SK-N-SH (cell line): ENCODE measurements around the gene ID2. TPM values are rescaled to one million over a fixed set of nuclear protein-coding genes. Genes with fewer than 3 reads are reported as not detected.

Experiments
- CTCF ChIA-PET: fragments of 300-600, 350-600 bp; formaldehyde crosslinking; extraction: SDS; loops from one replicate; lab custom pipeline; 2021; lab: Yijun Ruan, JAX
- POLR2A ChIA-PET: fragments of 350-600 bp; sonication (Branson Sonifier 250); formaldehyde crosslinking; extraction: SDS; loops from one replicate; lab custom pipeline; 2020; ENCODE audit warnings: antibody characterized with exemption, inconsistent platforms; lab: Yijun Ruan, JAX
- DNase-seq: peaks from one replicate; pipeline ENCODE4 v3.0.0; 2012
- H2AFZ ChIP-seq: fragments of 200-600 bp; sonication (generic); 2 replicates; pipeline ENCODE4 v1.8.1; 2016; ENCODE audit warnings: antibody characterized with exemption, mild to moderate bottlenecking, low read depth
- H3F3A ChIP-seq: fragments of 200-600 bp; sonication (generic); replicated peaks from 2 replicates; pipeline ENCODE3; 2016; ENCODE audit warnings: antibody characterized with exemption, mild to moderate bottlenecking; ENCODE audit not compliant: insufficient read depth
- H3K27ac ChIP-seq, 2 experiments: fragments of 200-500 bp in 1 of 2; fragments of 200-600 bp in 1 of 2; sonication (Bioruptor generic) in 1 of 2; sonication (generic), shearing (Covaris generic) in 1 of 2; 2 replicates each; pipeline versions ENCODE4 v1.5.1 to v1.6.1; 2014 to 2016; ENCODE audit warnings: low read depth in 2 of 2, inconsistent platforms in 1 of 2, low read length in 1 of 2, mild to moderate bottlenecking in 1 of 2, mixed read lengths in 1 of 2
- H3K27me3 ChIP-seq: fragments of 200-600 bp; sonication (generic), shearing (Covaris generic); 2 replicates; pipeline ENCODE4 v1.6.1; 2016; ENCODE audit warnings: mixed run types; ENCODE audit not compliant: insufficient read depth
- H3K36me3 ChIP-seq, 2 experiments: fragments of 200-500 bp in 1 of 2; fragments of 200-600 bp in 1 of 2; sonication (Bioruptor generic) in 1 of 2; sonication (generic) in 1 of 2; replicated peaks in 1 of 2; 2 replicates each; pipeline versions ENCODE3 to v1.5.1; 2014 to 2016; ENCODE audit warnings: low read length in 1 of 2, mild to moderate bottlenecking in 1 of 2; ENCODE audit not compliant: insufficient read depth in 2 of 2, control insufficient read depth in 1 of 2
- H3K4me1 ChIP-seq, 2 experiments: fragments of 200-500 bp in 1 of 2; fragments of 200-600 bp in 1 of 2; sonication (Bioruptor generic) in 1 of 2; sonication (generic), shearing (Covaris generic) in 1 of 2; 2 replicates each; pipeline versions ENCODE4 v1.5.1 to v1.6.1; 2014 to 2016; ENCODE audit warnings: low read depth in 1 of 2, low read length in 1 of 2, mixed run types in 1 of 2; ENCODE audit not compliant: insufficient read depth in 2 of 2, control insufficient read depth in 1 of 2
- H3K4me2 ChIP-seq: fragments of 200-600 bp; sonication (generic), shearing (Covaris generic); 2 replicates; pipeline ENCODE4 v1.6.1; 2017; ENCODE audit warnings: mixed run types
- H3K4me3 ChIP-seq, 2 experiments: fragments of 200-500 bp in 1 of 2; fragments of 200-600 bp in 1 of 2; sonication (Bioruptor generic) in 1 of 2; sonication (generic), shearing (Covaris generic) in 1 of 2; 2 replicates each; pipeline versions ENCODE4 v1.5.1 to v1.8.1; 2014 to 2016; ENCODE audit warnings: low read depth in 2 of 2, inconsistent platforms in 1 of 2, low read length in 1 of 2, mild to moderate bottlenecking in 1 of 2, mixed read lengths in 1 of 2, moderate library complexity in 1 of 2
- H3K79me2 ChIP-seq: fragments of 200-600 bp; sonication (generic); 2 replicates; pipeline ENCODE4 v1.8.1; 2017; ENCODE audit warnings: mild to moderate bottlenecking; ENCODE audit not compliant: insufficient read depth
- H3K9ac ChIP-seq: fragments of 200-600 bp; sonication (generic); 2 replicates; pipeline ENCODE4 v1.6.1; 2017; ENCODE audit warnings: mixed run types
- H3K9me2 ChIP-seq: fragments of 200-600 bp; sonication (generic); 2 replicates; pipeline ENCODE4 v1.6.1; 2017; ENCODE audit warnings: mixed run types
- H3K9me3 ChIP-seq: fragments of 200-600 bp; sonication (generic); 2 replicates; pipeline ENCODE4 v1.6.1; 2017; ENCODE audit warnings: mixed run types, mild to moderate bottlenecking, moderate library complexity
- H4K20me1 ChIP-seq: fragments of 200-600 bp; sonication (generic); 2 replicates; pipeline ENCODE4 v1.6.1; 2017; ENCODE audit warnings: mild to moderate bottlenecking, mixed run types; ENCODE audit not compliant: insufficient read depth
- CHD2 ChIP-seq: fragments of 150-350 bp; IDR thresholded peaks from 2 replicates; pipeline ENCODE4 v1.6.1; 2018; ENCODE audit warnings: low read length; ENCODE audit not compliant: partially characterized antibody
- ELF1 ChIP-seq: IDR thresholded peaks from 2 replicates; pipeline ENCODE4 v1.4.0; 2012
- FOXJ3 ChIP-seq: sonication (generic); formaldehyde crosslinking; IDR thresholded peaks from 2 replicates; pipeline ENCODE4 v1.5.1; 2020; ENCODE audit warnings: mild to moderate bottlenecking, missing genetic modification reagents
- FOXM1 ChIP-seq: IDR thresholded peaks from 2 replicates; pipeline ENCODE4 v1.4.0; 2012; ENCODE audit warnings: low read depth, mild to moderate bottlenecking
- NFIC ChIP-seq: IDR thresholded peaks from 2 replicates; pipeline ENCODE4 v1.4.0; 2012; ENCODE audit warnings: borderline replicate concordance
- RCOR1 ChIP-seq: fragments of 150-350 bp; IDR thresholded peaks from 2 replicates; pipeline ENCODE4 v1.6.1; 2017; ENCODE audit warnings: antibody characterized with exemption, low read length
- SMC3 ChIP-seq: IDR thresholded peaks from 2 replicates; pipeline ENCODE4 v1.6.1; 2012; ENCODE audit warnings: low read depth, low read length, improper control_type of control experiment
- YY1 ChIP-seq: IDR thresholded peaks from 2 replicates; pipeline ENCODE4 v1.4.0; 2012; ENCODE audit warnings: low read depth, mild to moderate bottlenecking
- WGBS: methylation state at CpG from one replicate; pipeline ENCODE4 v1.1.6; 2017; ENCODE audit warnings: low lambda C conversion rate; 5-methylcytosine and 5-hydroxymethylcytosine counted together
- polyA plus RNA-seq, 3 experiments: library from polyadenylated mRNA; depleted of rRNA; stranded (reverse); fragments of >200 nt; gene quantifications; 2 replicates each; pipeline ENCODE4 v1.2.3, GENCODE V29; 2012
- TF ChIP-seq, protein P1 (sequence below): IDR thresholded peaks from 2 replicates; pipeline ENCODE4 v1.4.0; 2012; ENCODE audit warnings: low read depth, borderline replicate concordance
- TF ChIP-seq, protein P2 (sequence below): fragments of 150-350 bp; IDR thresholded peaks from 2 replicates; pipeline ENCODE4 v1.6.1; 2017; ENCODE audit warnings: antibody characterized with exemption, low read length, low read depth, borderline replicate concordance

The ID2 gene
- polyA plus RNA-seq, 1 of the 3 experiments (the other 2 are of a cell fraction) = 459 TPM

DNA sequence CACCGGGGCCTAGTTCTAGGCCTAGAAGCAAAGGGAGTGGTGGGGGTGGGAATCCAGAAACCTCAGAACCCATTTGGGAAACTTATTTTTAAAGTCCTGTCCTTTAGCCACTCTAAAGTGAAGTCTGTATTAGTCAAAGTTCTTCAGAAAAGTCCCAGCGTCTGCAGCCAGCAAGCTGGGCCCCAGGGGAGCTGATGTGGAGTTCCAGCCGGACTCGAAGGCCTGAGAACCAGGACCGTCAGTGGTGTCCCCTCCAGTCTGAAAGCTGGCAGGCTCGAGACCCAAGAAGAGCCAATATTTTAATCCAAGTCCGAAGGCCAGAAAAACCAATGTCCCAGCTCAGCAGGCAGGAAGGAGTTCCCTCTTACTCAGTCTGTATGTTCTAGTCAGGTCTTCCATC is 32.4 kb downstream of the ID2 start:
- H3K4me2 ChIP-seq = no peak overlapping the region
- no peaks in the 10 kb centered on the region for H3K27me3 ChIP-seq

DNA sequence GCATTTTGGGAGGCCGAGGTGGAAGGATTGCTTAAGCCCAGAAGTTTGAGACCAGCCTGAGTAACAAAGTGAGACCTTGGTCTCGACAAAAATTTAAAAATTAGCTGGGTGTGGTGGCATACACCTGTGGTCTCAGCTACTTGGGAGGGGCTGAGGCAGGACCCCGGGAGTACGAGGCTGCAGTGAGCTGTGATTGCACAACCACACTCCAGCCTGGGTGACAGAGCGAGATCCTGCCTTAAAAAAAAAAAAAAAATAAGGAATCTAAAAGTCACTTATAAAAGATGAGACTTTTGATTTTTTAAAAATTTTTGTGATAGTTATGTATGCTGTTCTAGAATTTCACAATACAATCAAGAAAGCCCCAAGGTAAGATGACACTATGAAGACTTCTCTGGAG is 33.1 kb downstream of the ID2 start:
- Histone ChIP-seq H3K9me2 (no peaks in the 10 kb centered on the region), H3F3A (no peaks in the 10 kb centered on the region), H3K4me2 (no peak overlapping the region), H2AFZ (no peak overlapping the region), H3K4me1 (no peaks in the 10 kb centered on the region; a peak in 1 of 4 replicates), H3K27ac (no peak overlapping the region), H3K9ac (no peak overlapping the region), H3K36me3 (no peaks in the 10 kb centered on the region), H4K20me1 (no peaks in the 10 kb centered on the region), H3K4me3 (no peak overlapping the region), H3K79me2 (no peaks in the 10 kb centered on the region), H3K9me3 (no peaks in the 10 kb centered on the region), H3K27me3 (no peaks in the 10 kb centered on the region)
- WGBS = 73% methylated on average over 5 of the region's 5 CpGs
- no peak for DNase-seq
- ChIA-PET POLR2A (no interaction called here), CTCF (interaction anchor here (0.7 to 1.5 kb wide), 2 partner anchors 13 to 21 kb away, joined by 3 to 5 read pairs; no protein-coding TSS in a partner anchor)
- no peak for TF ChIP-seq CHD2
- no peak for TF ChIP-seq SMC3
- TF ChIP-seq RCOR1 = no peak
- TF ChIP-seq NFIC = no peak

More for the DNA sequence above, 32.4 kb downstream of the ID2 start:
- no peaks in the 10 kb centered on the region for H3K79me2 ChIP-seq
- CTCF ChIA-PET = interaction anchor here (1.5 kb wide), 1 partner anchor 20 kb away, joined by 5 read pairs; no protein-coding TSS in a partner anchor
- H3K9ac ChIP-seq = no peak overlapping the region
- H3K9me3 ChIP-seq = no peaks in the 10 kb centered on the region
- no peaks in the 10 kb centered on the region for H3K36me3 ChIP-seq
- H3F3A ChIP-seq = no peaks in the 10 kb centered on the region
- no peak overlapping the region for H2AFZ ChIP-seq
- no peaks in the 10 kb centered on the region for H3K9me2 ChIP-seq
- no peaks in the 10 kb centered on the region for H4K20me1 ChIP-seq
- POLR2A ChIA-PET = no interaction called here
- 74% methylated on average over 7 of the region's 7 CpGs for WGBS
- DNase-seq = no peak
- H3K4me1 ChIP-seq = no peaks in the 10 kb centered on the region; a peak in 1 of 4 replicates
- H3K4me3 ChIP-seq = no peak overlapping the region
- no peak overlapping the region for H3K27ac ChIP-seq
- TF ChIP-seq FOXM1 = no peak
- TF ChIP-seq SMC3 = no peak
- TF ChIP-seq, protein P1, sequence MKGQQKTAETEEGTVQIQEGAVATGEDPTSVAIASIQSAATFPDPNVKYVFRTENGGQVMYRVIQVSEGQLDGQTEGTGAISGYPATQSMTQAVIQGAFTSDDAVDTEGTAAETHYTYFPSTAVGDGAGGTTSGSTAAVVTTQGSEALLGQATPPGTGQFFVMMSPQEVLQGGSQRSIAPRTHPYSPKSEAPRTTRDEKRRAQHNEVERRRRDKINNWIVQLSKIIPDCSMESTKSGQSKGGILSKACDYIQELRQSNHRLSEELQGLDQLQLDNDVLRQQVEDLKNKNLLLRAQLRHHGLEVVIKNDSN = no peak
- no peak for TF ChIP-seq YY1

DNA sequence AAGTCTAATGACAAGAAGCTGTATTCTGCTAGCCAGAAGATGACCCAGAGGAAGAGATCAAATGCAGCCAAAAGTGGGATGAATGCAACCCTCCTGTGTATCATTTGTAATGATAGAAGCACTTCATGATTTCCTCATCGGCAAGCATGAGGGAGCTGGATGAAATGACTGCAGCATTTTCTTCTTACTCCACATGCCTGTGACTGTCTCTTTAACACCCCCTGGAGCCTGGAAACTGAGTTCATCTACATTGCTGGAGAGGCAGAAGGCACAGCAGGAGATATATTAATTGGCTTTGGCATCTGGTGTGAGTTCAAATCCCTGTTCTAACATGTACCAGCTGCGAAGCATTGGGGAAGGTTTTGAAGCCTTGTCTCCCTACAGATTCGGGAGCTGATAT is 37.7 kb downstream of the ID2 start:
- TF ChIP-seq, protein P2, sequence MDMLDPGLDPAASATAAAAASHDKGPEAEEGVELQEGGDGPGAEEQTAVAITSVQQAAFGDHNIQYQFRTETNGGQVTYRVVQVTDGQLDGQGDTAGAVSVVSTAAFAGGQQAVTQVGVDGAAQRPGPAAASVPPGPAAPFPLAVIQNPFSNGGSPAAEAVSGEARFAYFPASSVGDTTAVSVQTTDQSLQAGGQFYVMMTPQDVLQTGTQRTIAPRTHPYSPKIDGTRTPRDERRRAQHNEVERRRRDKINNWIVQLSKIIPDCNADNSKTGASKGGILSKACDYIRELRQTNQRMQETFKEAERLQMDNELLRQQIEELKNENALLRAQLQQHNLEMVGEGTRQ = no peak
- TF ChIP-seq ELF1 (no peak), FOXJ3 (CRISPR knock-in tag) (no peak)
- TF ChIP-seq, all 33 proteins: peak for 0
- H3K9me2 ChIP-seq = no peaks in the 10 kb centered on the region
- 93% methylated on average over 3 of the region's 3 CpGs for WGBS
- H3K79me2 ChIP-seq = no peaks in the 10 kb centered on the region
- H3K4me2 ChIP-seq = no peak overlapping the region
- no peak overlapping the region for H3K9ac ChIP-seq
- no peaks in the 10 kb centered on the region for H4K20me1 ChIP-seq
- H3F3A ChIP-seq = no peaks in the 10 kb centered on the region
- no peak for DNase-seq
- no peak overlapping the region for H3K27ac ChIP-seq
- H3K36me3 ChIP-seq = no peaks in the 10 kb centered on the region
- H3K27me3 ChIP-seq = no peaks in the 10 kb centered on the region
- H2AFZ ChIP-seq = no peak overlapping the region
- H3K4me1 ChIP-seq = no peaks in the 10 kb centered on the region
- H3K9me3 ChIP-seq = no peaks in the 10 kb centered on the region
- POLR2A ChIA-PET = no interaction called here
- no peak overlapping the region for H3K4me3 ChIP-seq
- CTCF ChIA-PET = interaction anchor here (0.6 to 1.2 kb wide), 3 partner anchors 8 to 1622 kb away, joined by 3 read pairs; no protein-coding TSS in a partner anchor
